ENCODE results near the gene ASPSCR1.

ASPSCR1 gene

GRCh38 chr17:82012640-82013295 lies 35.3 kb downstream of the ASPSCR1 start:
- TF ChIP-seq CTCF (IDR thresholded peaks at IDR 0.05; ENCODE audit: low read depth, low read length), result no peak
- H3K4me3 ChIP-seq (ENCODE audit: low read depth, low read length), result no peak overlapping the region

- no peak overlapping the region for H3K4me3 ChIP-seq (ENCODE audit: low read depth, low read length)
- TF ChIP-seq CTCF (IDR thresholded peaks at IDR 0.05; ENCODE audit: low read depth, low read length), result no peak
Measured at GRCh38 chr17:82013341-82013740, 35.9 kb downstream of the ASPSCR1 start.

- TF ChIP-seq CTCF (IDR thresholded peaks at IDR 0.05; ENCODE audit: low read depth, low read length), result no peak
- no peak overlapping the region for H3K4me3 ChIP-seq (ENCODE audit: low read depth, low read length)
Measured at GRCh38 chr17:82013772-82014321, 36.4 kb downstream of the ASPSCR1 start.

- no peak for TF ChIP-seq CTCF (IDR thresholded peaks at IDR 0.05; ENCODE audit: low read depth, low read length)
- H3K4me3 ChIP-seq (ENCODE audit: low read depth, low read length), result no peak overlapping the region
Measured at GRCh38 chr17:82014432-82014831, 37.0 kb downstream of the ASPSCR1 start.

- no peak for TF ChIP-seq CTCF (IDR thresholded peaks at IDR 0.05; ENCODE audit: low read depth, low read length)
- no peak overlapping the region for H3K4me3 ChIP-seq (ENCODE audit: low read depth, low read length)
Measured at GRCh38 chr17:82014971-82015310, 37.5 kb downstream of the ASPSCR1 start.

- H3K4me3 ChIP-seq (ENCODE audit: low read depth, low read length), result no peak overlapping the region
Measured at GRCh38 chr17:82015311-82015971, 38.0 kb downstream of the ASPSCR1 start.

More at GRCh38 chr17:82015311-82015971, 38.0 kb downstream of the ASPSCR1 start:
- no peak for TF ChIP-seq CTCF (IDR thresholded peaks at IDR 0.05; ENCODE audit: low read depth, low read length)

All from WI38 (cell line).